ENCODE results near the gene MYO7A.

Gene MYO7A

GRCh38 chr11:77149716-77150392 lies 21.8 kb downstream of the MYO7A start:
- no peak for TF ChIP-seq EZH2phosphoT487 (IDR thresholded peaks at IDR 0.05; ENCODE audit: borderline replicate concordance)
- TF ChIP-seq CTCF (conservative IDR thresholded peaks at IDR 0.05; ENCODE audit: low read length): no peak
- peaks cover 64% of the 10 kb centered on the region for H3K4me1 ChIP-seq (ENCODE audit: insufficient read depth, low read length, poor library complexity, severe bottlenecking)
- no peaks in the 10 kb centered on the region for H3K9me3 ChIP-seq (ENCODE audit: insufficient read depth, low read depth, low read length)

GRCh38 chr11:77150836-77151235 lies 22.8 kb downstream of the MYO7A start:
- Histone ChIP-seq H3K9ac (ENCODE audit: low read depth, low read length, poor library complexity, severe bottlenecking) (no peak overlapping the region), H2AFZ (ENCODE audit: low read length) (no peak overlapping the region), H3K4me2 (ENCODE audit: low read depth, low read length, poor library complexity, severe bottlenecking) (no peak overlapping the region), H3K9me3 (ENCODE audit: insufficient read depth, low read depth, low read length) (no peaks in the 10 kb centered on the region), H3K4me1 (ENCODE audit: insufficient read depth, low read length, poor library complexity, severe bottlenecking) (peaks cover 74% of the 10 kb centered on the region), H3K27me3 (ENCODE audit: insufficient read depth, low read length, poor library complexity, severe bottlenecking) (no peaks in the 10 kb centered on the region), H3K36me3 (ENCODE audit: insufficient read depth, low read length) (no peaks in the 10 kb centered on the region), H3F3A (ENCODE audit: low read depth) (no peaks in the 10 kb centered on the region), H3K79me2 (ENCODE audit: insufficient read depth, low read length) (no peaks in the 10 kb centered on the region), H3K9me2 (replicated peaks; ENCODE audit: low read depth, low read length) (no peaks in the 10 kb centered on the region), H3K4me3 (ENCODE audit: low read length, poor library complexity, severe bottlenecking) (no peak overlapping the region), H4K20me1 (ENCODE audit: insufficient read depth, low read length, poor library complexity, severe bottlenecking) (no peaks in the 10 kb centered on the region)
- TF ChIP-seq CTCF (conservative IDR thresholded peaks at IDR 0.05; ENCODE audit: low read length) (no peak), EZH2phosphoT487 (IDR thresholded peaks at IDR 0.05; ENCODE audit: borderline replicate concordance) (no peak)

More at GRCh38 chr11:77149716-77150392, 21.8 kb downstream of the MYO7A start:
- Histone ChIP-seq H3K36me3 (ENCODE audit: insufficient read depth, low read length) (no peaks in the 10 kb centered on the region), H3K27me3 (ENCODE audit: insufficient read depth, low read length, poor library complexity, severe bottlenecking) (no peaks in the 10 kb centered on the region), H3K4me2 (ENCODE audit: low read depth, low read length, poor library complexity, severe bottlenecking) (no peak overlapping the region), H3K9ac (ENCODE audit: low read depth, low read length, poor library complexity, severe bottlenecking) (no peak overlapping the region), H3K9me2 (replicated peaks; ENCODE audit: low read depth, low read length) (no peaks in the 10 kb centered on the region), H3F3A (ENCODE audit: low read depth) (no peaks in the 10 kb centered on the region), H2AFZ (ENCODE audit: low read length) (no peak overlapping the region), H4K20me1 (ENCODE audit: insufficient read depth, low read length, poor library complexity, severe bottlenecking) (no peaks in the 10 kb centered on the region), H3K79me2 (ENCODE audit: insufficient read depth, low read length) (no peaks in the 10 kb centered on the region), H3K4me3 (ENCODE audit: low read length, poor library complexity, severe bottlenecking) (no peak overlapping the region)

GRCh38 chr11:77151804-77152509 lies 23.9 kb downstream of the MYO7A start:
- Histone ChIP-seq H3K27me3 (ENCODE audit: insufficient read depth, low read length, poor library complexity, severe bottlenecking) (no peaks in the 10 kb centered on the region), H4K20me1 (ENCODE audit: insufficient read depth, low read length, poor library complexity, severe bottlenecking) (no peaks in the 10 kb centered on the region), H3K9ac (ENCODE audit: low read depth, low read length, poor library complexity, severe bottlenecking) (peak overlapping the region; percentile 40), H3K9me3 (ENCODE audit: insufficient read depth, low read depth, low read length) (no peaks in the 10 kb centered on the region), H3K79me2 (ENCODE audit: insufficient read depth, low read length) (no peaks in the 10 kb centered on the region), H2AFZ (ENCODE audit: low read length) (no peak overlapping the region), H3F3A (ENCODE audit: low read depth) (no peaks in the 10 kb centered on the region), H3K36me3 (ENCODE audit: insufficient read depth, low read length) (no peaks in the 10 kb centered on the region), H3K9me2 (replicated peaks; ENCODE audit: low read depth, low read length) (no peaks in the 10 kb centered on the region), H3K4me1 (ENCODE audit: insufficient read depth, low read length, poor library complexity, severe bottlenecking) (peaks cover 78% of the 10 kb centered on the region), H3K4me3 (ENCODE audit: low read length, poor library complexity, severe bottlenecking) (no peak overlapping the region), H3K4me2 (ENCODE audit: low read depth, low read length, poor library complexity, severe bottlenecking) (peak overlapping the region; percentile 32)
- no peak for TF ChIP-seq EZH2phosphoT487 (IDR thresholded peaks at IDR 0.05; ENCODE audit: borderline replicate concordance)
- no peak for TF ChIP-seq CTCF (conservative IDR thresholded peaks at IDR 0.05; ENCODE audit: low read length)

All from Loucy (cell line).